SU-DHL-6 (cell line): Measurements from ENCODE around the gene SCYGR1.

Source experiments
- H2AFZ ChIP-seq: fragments of 200-600 bp; sonication (generic); 2 replicates; pipeline ENCODE4 v1.6.1; 2014; ENCODE audit warnings: low read depth, mild to moderate bottlenecking, moderate library complexity, mixed read lengths, antibody characterized with exemption, low read length; ENCODE audit not compliant: severe bottlenecking
- H3F3A ChIP-seq: fragments of 200-600 bp; shearing (Covaris generic); 2 replicates; pipeline ENCODE4 v1.6.0; 2016; ENCODE audit warnings: antibody characterized with exemption, mild to moderate bottlenecking; ENCODE audit not compliant: insufficient read depth
- H3K27ac ChIP-seq: fragments of 200-600 bp; sonication (generic); 2 replicates; pipeline ENCODE4 v1.5.1; 2016; ENCODE audit warnings: low read depth, mild to moderate bottlenecking, low read length, moderate library complexity, mixed read lengths
- H3K27me3 ChIP-seq: fragments of 200-600 bp; sonication (generic), shearing (Covaris generic); 2 replicates; pipeline ENCODE4 v1.6.0; 2014; ENCODE audit warnings: mild to moderate bottlenecking, low read length
- H3K36me3 ChIP-seq: fragments of 200-600 bp; sonication (generic); 2 replicates; pipeline ENCODE4 v1.6.1; 2014; ENCODE audit warnings: mild to moderate bottlenecking, low read length, mixed read lengths
- H3K4me2 ChIP-seq: fragments of 300-600, 200-600 bp; shearing (Covaris generic), sonication (generic); 2 replicates; pipeline ENCODE4 v1.6.0; 2014; ENCODE audit warnings: low read length, low read depth, mild to moderate bottlenecking; ENCODE audit not compliant: poor library complexity, severe bottlenecking
- H3K4me3 ChIP-seq: fragments of 200-600 bp; sonication (generic); 2 replicates; pipeline ENCODE4 v1.5.1; 2014; ENCODE audit warnings: antibody characterized with exemption, low read length, mild to moderate bottlenecking, mixed read lengths; ENCODE audit not compliant: insufficient read depth, poor library complexity, severe bottlenecking
- H3K79me2 ChIP-seq: fragments of 200-600 bp; sonication (generic); 2 replicates; pipeline ENCODE4 v1.6.1; 2014; ENCODE audit warnings: mild to moderate bottlenecking, low read length, moderate library complexity; ENCODE audit not compliant: insufficient read depth
- H3K9ac ChIP-seq: fragments of 200-600 bp; sonication (generic); 2 replicates; pipeline ENCODE4 v1.7.0; 2014; ENCODE audit warnings: mild to moderate bottlenecking, low read length
- H3K9me2 ChIP-seq: fragments of 200-600 bp; sonication (generic); replicated peaks from 2 replicates; pipeline ENCODE4 v1.6.1; 2014; ENCODE audit warnings: low read length; ENCODE audit not compliant: insufficient read depth
- H3K9me3 ChIP-seq: fragments of 200-600 bp; sonication (generic); 2 replicates; pipeline ENCODE4 v1.6.1; 2014; ENCODE audit warnings: low read length, mixed read lengths; ENCODE audit not compliant: insufficient read depth
- H4K20me1 ChIP-seq: fragments of 200-600 bp; sonication (generic); 2 replicates; pipeline ENCODE4 v1.6.1; 2014; ENCODE audit warnings: low read depth, mild to moderate bottlenecking, antibody characterized with exemption, low read length, moderate library complexity, mixed read lengths
- EZH2phosphoT487 ChIP-seq: fragments of 200-600 bp; sonication (generic), shearing (Covaris generic); conservative IDR thresholded peaks from 2 replicates; pipeline ENCODE4 v1.6.1; 2018; ENCODE audit warnings: mild to moderate bottlenecking, antibody characterized with exemption, low read length, moderate library complexity, mixed read lengths
- TF ChIP-seq, protein P1 (sequence below): fragments of 200-600 bp; sonication (generic); IDR thresholded peaks from one replicate; pipeline ENCODE4 v1.5.1; 2017; ENCODE audit warnings: antibody characterized with exemption, mild to moderate bottlenecking, low read length, moderate library complexity; ENCODE audit not compliant: insufficient read depth, poor library complexity, severe bottlenecking

The SCYGR1 gene

DNA sequence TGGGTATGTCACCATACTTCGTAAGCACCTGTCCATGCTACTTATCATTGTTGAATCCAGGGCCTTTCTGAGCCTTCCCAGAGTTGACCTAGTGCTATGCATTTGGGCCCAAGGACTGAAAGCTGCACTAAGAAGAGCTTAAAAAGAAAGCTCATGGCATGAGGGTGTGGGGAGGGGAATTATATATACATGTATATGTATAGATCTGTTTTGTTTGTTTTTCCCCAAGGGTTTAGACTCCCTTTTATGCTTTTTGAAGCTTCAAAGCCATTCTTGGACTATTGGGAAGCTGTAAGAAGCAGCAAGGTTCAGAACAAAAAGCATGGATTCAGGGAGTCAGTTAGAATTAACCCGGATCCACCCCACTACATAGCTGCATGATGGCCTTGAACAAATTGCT is 39.4 kb downstream of the SCYGR1 start:
- Histone ChIP-seq H3K27ac (no peak overlapping the region), H2AFZ (no peak overlapping the region), H3K79me2 (no peaks in the 10 kb centered on the region), H3K9me2 (no peaks in the 10 kb centered on the region), H3K4me2 (no peak overlapping the region), H3K27me3 (no peaks in the 10 kb centered on the region), H3K9ac (no peak overlapping the region), H3K36me3 (peaks cover 28% of the 10 kb centered on the region), H3K4me3 (no peak overlapping the region), H3F3A (no peaks in the 10 kb centered on the region), H4K20me1 (no peaks in the 10 kb centered on the region), H3K9me3 (no peaks in the 10 kb centered on the region)
- TF ChIP-seq EZH2phosphoT487, result no peak
- TF ChIP-seq, protein P1, sequence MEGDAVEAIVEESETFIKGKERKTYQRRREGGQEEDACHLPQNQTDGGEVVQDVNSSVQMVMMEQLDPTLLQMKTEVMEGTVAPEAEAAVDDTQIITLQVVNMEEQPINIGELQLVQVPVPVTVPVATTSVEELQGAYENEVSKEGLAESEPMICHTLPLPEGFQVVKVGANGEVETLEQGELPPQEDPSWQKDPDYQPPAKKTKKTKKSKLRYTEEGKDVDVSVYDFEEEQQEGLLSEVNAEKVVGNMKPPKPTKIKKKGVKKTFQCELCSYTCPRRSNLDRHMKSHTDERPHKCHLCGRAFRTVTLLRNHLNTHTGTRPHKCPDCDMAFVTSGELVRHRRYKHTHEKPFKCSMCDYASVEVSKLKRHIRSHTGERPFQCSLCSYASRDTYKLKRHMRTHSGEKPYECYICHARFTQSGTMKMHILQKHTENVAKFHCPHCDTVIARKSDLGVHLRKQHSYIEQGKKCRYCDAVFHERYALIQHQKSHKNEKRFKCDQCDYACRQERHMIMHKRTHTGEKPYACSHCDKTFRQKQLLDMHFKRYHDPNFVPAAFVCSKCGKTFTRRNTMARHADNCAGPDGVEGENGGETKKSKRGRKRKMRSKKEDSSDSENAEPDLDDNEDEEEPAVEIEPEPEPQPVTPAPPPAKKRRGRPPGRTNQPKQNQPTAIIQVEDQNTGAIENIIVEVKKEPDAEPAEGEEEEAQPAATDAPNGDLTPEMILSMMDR, result no peak

DNA sequence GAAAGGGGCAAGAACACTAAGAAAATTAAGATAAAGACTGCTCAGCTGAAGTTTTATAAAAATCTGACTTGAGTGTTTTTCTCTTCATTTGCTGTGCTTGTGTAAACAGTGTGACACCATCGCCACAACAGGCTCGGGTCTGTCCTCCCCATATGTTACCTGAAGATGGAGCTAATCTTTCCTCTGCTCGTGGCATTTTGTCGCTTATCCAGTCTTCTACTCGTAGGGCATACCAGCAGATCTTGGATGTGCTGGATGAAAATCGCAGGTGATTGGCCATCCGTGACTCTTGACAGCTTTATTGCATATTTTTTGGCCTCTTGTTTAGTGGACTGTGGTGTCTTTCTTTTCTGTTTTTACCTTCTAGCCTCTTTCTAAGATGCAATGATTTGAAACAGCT is 40.6 kb downstream of the SCYGR1 start:
- H4K20me1 ChIP-seq, result no peaks in the 10 kb centered on the region; the same call in 1 of the 2 replicates
- H3K36me3 ChIP-seq, result peaks cover 41% of the 10 kb centered on the region
- H3K4me2 ChIP-seq, result no peak overlapping the region
- H3K79me2 ChIP-seq, result no peaks in the 10 kb centered on the region
- H3K9me3 ChIP-seq, result no peaks in the 10 kb centered on the region
- no peaks in the 10 kb centered on the region for H3K9me2 ChIP-seq
- no peak for TF ChIP-seq EZH2phosphoT487
- TF ChIP-seq, protein P1, result no peak
- H3K4me3 ChIP-seq, result no peak overlapping the region
- H3K27me3 ChIP-seq, result no peaks in the 10 kb centered on the region
- H2AFZ ChIP-seq, result no peak overlapping the region
- H3K27ac ChIP-seq, result no peak overlapping the region
- no peaks in the 10 kb centered on the region for H3F3A ChIP-seq
- H3K9ac ChIP-seq, result no peak overlapping the region

DNA sequence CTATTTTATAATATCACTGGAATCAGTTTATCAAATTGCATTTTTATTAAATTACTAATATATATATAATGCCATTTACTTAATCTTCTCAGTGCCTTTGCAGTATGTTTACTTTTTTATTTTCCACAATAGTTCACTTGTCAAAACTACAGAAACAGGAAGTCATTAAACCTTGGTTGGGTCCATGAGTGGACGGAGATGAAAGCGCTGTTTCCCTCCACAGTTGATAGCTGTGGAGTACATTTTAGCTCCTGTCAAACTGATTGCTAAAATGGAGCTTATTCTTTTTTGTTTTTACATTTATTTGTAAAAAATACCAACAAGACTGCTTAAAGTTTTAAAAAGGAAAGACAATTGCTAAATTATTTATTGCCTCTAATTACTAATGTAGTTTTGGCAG is 43.5 kb downstream of the SCYGR1 start:
- TF ChIP-seq, protein P1, result no peak
- no peak for TF ChIP-seq EZH2phosphoT487
- Histone ChIP-seq H3K36me3 (peaks cover 51% of the 10 kb centered on the region), H4K20me1 (no peaks in the 10 kb centered on the region; the same call in 1 of the 2 replicates), H2AFZ (no peak overlapping the region), H3F3A (peaks cover 12% of the 10 kb centered on the region), H3K4me2 (no peak overlapping the region), H3K9me2 (no peaks in the 10 kb centered on the region), H3K27ac (no peak overlapping the region), H3K27me3 (no peaks in the 10 kb centered on the region), H3K9me3 (no peaks in the 10 kb centered on the region), H3K9ac (no peak overlapping the region), H3K79me2 (no peaks in the 10 kb centered on the region), H3K4me3 (no peak overlapping the region)
